CD4-positive, alpha-beta T cell treated with Interleukin-21 for 1 hour (primary cell): Measurements from ENCODE around the gene ALPL.

Experiments used
- DNase-seq: peaks from one replicate; pipeline ENCODE4 v3.0.0-alpha.2; 2020

The ALPL gene

GRCh38 chr1:21604208-21604957 lies 95.2 kb downstream of the ALPL start:
- DNase-seq = no peak

- DNase-seq = no peak
Measured at GRCh38 chr1:21605012-21605715, 95.9 kb downstream of the ALPL start.

- no peak for DNase-seq
Measured at GRCh38 chr1:21605964-21606705, 96.9 kb downstream of the ALPL start.

- DNase-seq = peak; percentile 40
Measured at GRCh38 chr1:21607549-21608529, 98.6 kb downstream of the ALPL start.

- DNase-seq = no peak
Measured at GRCh38 chr1:21608798-21609197, 99.6 kb downstream of the ALPL start.

GRCh38 chr1:21610027-21610426 lies 100.8 kb downstream of the ALPL start:
- no peak for DNase-seq

GRCh38 chr1:21610989-21611785 lies 102.0 kb downstream of the ALPL start:
- no peak for DNase-seq

GRCh38 chr1:21612057-21612456 lies 102.8 kb downstream of the ALPL start:
- no peak for DNase-seq

GRCh38 chr1:21613072-21613867 lies 104.0 kb downstream of the ALPL start:
- no peak for DNase-seq

GRCh38 chr1:21614419-21615115 lies 105.3 kb downstream of the ALPL start:
- DNase-seq = no peak

- no peak for DNase-seq
Measured at GRCh38 chr1:21616372-21616771, 107.1 kb downstream of the ALPL start.

GRCh38 chr1:21617126-21617738 lies 108.0 kb downstream of the ALPL start:
- DNase-seq = no peak

- no peak for DNase-seq
Measured at GRCh38 chr1:21618059-21618458, 108.8 kb downstream of the ALPL start.

- no peak for DNase-seq
Measured at GRCh38 chr1:21618561-21619374, 109.5 kb downstream of the ALPL start.

- no peak for DNase-seq
Measured at GRCh38 chr1:21619375-21619947, 110.2 kb downstream of the ALPL start.

GRCh38 chr1:21620011-21620410 lies 110.8 kb downstream of the ALPL start:
- DNase-seq = no peak

- DNase-seq = no peak
Measured at GRCh38 chr1:21620496-21620895, 111.3 kb downstream of the ALPL start.

GRCh38 chr1:21621051-21621450 lies 111.8 kb downstream of the ALPL start:
- DNase-seq = no peak
